GM04504 (cell line): Measurements from ENCODE around the gene OR51S1.
"Not testable (repeated sequence)": the region's sequence is repeated elsewhere in the genome, so short reads cannot be mapped to it uniquely, and the experiment has no call there.

Experiments used
- DNase-seq: peaks from one replicate; pipeline ENCODE4 v3.0.0-alpha.2; 2012; ENCODE audit warnings: low read depth

The OR51S1 gene

DNA sequence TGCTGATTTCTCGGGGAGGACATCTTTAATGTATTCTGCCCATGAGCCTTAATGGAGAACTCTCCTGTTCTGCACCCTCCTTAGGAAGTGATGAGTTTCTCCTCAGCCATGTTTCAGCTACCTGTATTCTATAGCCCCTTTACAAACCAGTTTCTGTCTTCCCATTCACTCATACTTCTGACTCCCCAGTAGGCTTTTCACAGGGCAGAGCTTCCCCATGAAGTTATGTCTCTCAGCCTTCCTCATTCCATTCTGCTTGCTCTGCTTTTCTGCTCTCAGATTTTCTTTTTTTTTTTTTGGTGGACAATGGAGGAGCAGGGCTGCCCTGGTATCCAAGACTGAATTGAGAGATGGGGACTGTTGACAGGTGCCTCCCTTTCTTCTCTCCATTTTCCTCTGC, 40.5 kb downstream of the OR51S1 start:
- DNase-seq, result no peak

DNA sequence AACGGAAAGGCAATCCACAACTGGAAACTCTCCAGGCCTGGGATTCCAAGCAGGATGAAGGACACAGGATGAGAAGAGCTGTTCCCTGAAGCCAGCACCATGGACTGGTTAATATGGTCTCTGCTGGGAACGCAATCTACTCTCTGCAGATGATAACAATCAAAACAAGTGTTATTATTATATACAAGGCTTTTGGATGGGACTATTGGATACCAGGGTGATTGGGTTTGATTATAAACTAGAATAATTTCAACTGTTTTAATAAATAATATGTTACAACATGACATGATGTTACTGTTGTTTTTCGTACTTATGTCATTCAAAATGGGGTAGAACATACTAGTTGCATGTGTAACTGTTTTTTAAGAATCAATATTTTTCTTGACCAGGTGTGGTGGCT, 44.7 kb downstream of the OR51S1 start, which contains the start of gene OR52R1:
TSS of gene OR52R1 (minus strand) at position 101 of the 400 bp plus-strand sequence. CDS start at position 101, 0 bp downstream.
- DNase-seq, result no peak

- DNase-seq, result not testable (repeated sequence)
Measured at GRCh38 chr11:4801316-4801715, 47.7 kb downstream of the OR51S1 start.

GRCh38 chr11:4798427-4799183, 50.4 kb downstream of the OR51S1 start:
- DNase-seq, result no peak
